ENCODE results near the gene HES7. TPM values are rescaled to one million over a fixed set of nuclear protein-coding genes. Genes with fewer than 3 reads are reported as not detected.

Gene HES7
- total RNA-seq, 1 donor from 2014 or later, result 1.3 TPM

DNA sequence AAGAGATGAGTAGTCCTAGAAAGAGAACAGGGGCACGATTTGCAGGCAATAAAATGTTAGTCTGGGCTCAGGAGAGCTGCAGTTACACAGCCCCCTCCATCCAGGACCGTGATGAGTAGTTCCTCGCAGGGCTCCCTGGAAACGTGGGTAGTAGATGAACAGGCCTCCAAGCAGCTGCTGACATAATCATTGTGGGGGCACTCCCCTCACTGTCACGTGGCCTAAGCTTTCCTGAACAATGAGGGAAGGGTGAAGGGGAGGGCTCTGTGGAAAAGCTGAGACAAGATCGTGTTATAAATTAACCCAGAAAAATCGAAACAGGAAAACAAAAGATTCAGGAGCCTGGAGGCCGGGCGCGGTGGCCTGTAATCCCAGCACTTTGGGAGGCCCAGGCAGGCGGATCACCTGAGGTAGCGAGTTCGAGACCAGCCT is 29.6 kb upstream of the HES7 start:
- TF ChIP-seq, protein P1, sequence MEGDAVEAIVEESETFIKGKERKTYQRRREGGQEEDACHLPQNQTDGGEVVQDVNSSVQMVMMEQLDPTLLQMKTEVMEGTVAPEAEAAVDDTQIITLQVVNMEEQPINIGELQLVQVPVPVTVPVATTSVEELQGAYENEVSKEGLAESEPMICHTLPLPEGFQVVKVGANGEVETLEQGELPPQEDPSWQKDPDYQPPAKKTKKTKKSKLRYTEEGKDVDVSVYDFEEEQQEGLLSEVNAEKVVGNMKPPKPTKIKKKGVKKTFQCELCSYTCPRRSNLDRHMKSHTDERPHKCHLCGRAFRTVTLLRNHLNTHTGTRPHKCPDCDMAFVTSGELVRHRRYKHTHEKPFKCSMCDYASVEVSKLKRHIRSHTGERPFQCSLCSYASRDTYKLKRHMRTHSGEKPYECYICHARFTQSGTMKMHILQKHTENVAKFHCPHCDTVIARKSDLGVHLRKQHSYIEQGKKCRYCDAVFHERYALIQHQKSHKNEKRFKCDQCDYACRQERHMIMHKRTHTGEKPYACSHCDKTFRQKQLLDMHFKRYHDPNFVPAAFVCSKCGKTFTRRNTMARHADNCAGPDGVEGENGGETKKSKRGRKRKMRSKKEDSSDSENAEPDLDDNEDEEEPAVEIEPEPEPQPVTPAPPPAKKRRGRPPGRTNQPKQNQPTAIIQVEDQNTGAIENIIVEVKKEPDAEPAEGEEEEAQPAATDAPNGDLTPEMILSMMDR (IDR thresholded peaks at IDR 0.05; ENCODE audit: insufficient read depth, low read length, severe bottlenecking), result no peak
- H3K4me3 ChIP-seq (ENCODE audit: low read depth, low read length), result peak overlapping the region; percentile 88
- FAIRE-seq (peak; percentile 32), DNase-seq (ENCODE audit: low read depth) (peak; percentile 96)
- no peaks in the 10 kb centered on the region for H3K27me3 ChIP-seq (ENCODE audit: control insufficient read depth, insufficient read depth, low read length)
- H3K36me3 ChIP-seq (ENCODE audit: control insufficient read depth, insufficient read depth, low read length), result peaks cover 37% of the 10 kb centered on the region

DNA sequence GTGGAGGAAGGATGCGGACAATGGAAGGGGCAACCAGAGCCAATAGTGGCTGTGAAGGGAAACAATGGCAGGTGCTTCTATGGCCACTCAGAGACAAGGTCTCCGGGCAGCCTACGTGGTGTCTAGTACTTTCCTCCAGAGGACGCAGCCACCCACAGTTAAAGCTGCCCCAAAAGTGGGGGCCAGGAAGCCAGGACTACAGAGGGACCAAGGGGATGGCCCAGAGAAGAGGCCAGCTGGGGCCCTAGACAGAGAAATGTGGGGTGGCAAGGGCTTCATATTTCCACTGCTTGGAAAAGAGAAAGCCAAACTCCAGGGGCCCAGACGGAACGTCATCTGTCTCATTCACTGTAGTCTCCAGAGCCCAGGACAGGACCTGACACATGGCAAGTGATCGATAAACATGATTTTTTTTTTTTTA is 29.1 kb upstream of the HES7 start:
- H3K4me3 ChIP-seq (ENCODE audit: low read depth, low read length), result peak overlapping the region; percentile 83
- peaks cover 42% of the 10 kb centered on the region for H3K36me3 ChIP-seq (ENCODE audit: control insufficient read depth, insufficient read depth, low read length)
- DNase-seq (ENCODE audit: low read depth), result no peak
- no peak for FAIRE-seq
- TF ChIP-seq, protein P1 (IDR thresholded peaks at IDR 0.05; ENCODE audit: insufficient read depth, low read length, severe bottlenecking), result no peak
- no peaks in the 10 kb centered on the region for H3K27me3 ChIP-seq (ENCODE audit: control insufficient read depth, insufficient read depth, low read length)

DNA sequence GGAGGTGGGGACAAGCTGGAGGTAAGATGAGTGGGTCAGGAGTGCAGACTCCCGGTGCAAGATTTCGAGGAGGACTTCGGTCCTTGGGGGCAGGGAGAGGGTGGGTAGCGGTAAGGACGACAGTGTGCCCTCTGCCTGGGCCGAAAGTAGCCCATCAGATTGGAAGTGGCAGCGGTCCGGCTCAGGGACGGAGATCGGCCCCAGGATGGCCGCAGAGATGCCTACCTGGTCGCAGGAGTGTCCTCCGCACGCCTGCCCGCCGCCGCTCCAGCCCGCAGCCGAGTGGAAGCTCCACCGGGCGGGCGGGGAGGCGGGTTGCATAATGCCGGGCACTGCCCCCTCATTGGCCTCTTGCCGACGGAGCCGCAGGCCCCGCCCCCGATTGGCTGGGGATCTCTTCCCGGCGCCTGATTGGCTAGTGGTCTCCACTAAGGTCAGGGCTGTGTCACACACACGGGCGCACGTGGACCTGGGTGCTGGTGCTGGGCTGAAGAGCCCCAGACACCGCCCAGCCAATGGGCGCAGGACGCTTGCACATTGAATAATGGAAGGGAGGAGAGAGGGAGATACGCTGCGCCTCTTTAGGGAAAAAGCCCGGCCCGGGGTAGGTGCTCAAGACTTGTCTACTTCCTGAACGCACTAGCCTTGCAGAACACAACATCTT is 28.3 kb upstream of the HES7 start, which contains the start of gene PER1:
Gene PER1, minus strand, starts transcription at position 293 of the 664 bp plus-strand sequence. CDS start 1,698 bp downstream, outside the sequence.
- TF ChIP-seq, protein P1 (IDR thresholded peaks at IDR 0.05; ENCODE audit: insufficient read depth, low read length, severe bottlenecking), result no peak
- FAIRE-seq (peak; percentile 18), DNase-seq (ENCODE audit: low read depth) (peak; percentile 92)
- Histone ChIP-seq H3K4me3 (ENCODE audit: low read depth, low read length) (peak within 1 kb of the TSS; percentile 83), H3K36me3 (ENCODE audit: control insufficient read depth, insufficient read depth, low read length) (peaks cover 49% of the 10 kb centered on the region), H3K27me3 (ENCODE audit: control insufficient read depth, insufficient read depth, low read length) (no peaks in the 10 kb centered on the region)

- Histone ChIP-seq H3K27me3 (ENCODE audit: control insufficient read depth, insufficient read depth, low read length) (no peaks in the 10 kb centered on the region), H3K4me3 (ENCODE audit: low read depth, low read length) (peak overlapping the region; percentile 83), H3K36me3 (ENCODE audit: control insufficient read depth, insufficient read depth, low read length) (peaks cover 55% of the 10 kb centered on the region)
- TF ChIP-seq, protein P1 (IDR thresholded peaks at IDR 0.05; ENCODE audit: insufficient read depth, low read length, severe bottlenecking), result no peak
- FAIRE-seq (no peak), DNase-seq (ENCODE audit: low read depth) (peak; percentile 29)
Measured at GRCh38 chr17:8151641-8152111, 27.8 kb upstream of the HES7 start.

- TF ChIP-seq, protein P1 (IDR thresholded peaks at IDR 0.05; ENCODE audit: insufficient read depth, low read length, severe bottlenecking), result no peak
- peak; percentile 54 for DNase-seq (ENCODE audit: low read depth)
- H3K36me3 ChIP-seq (ENCODE audit: control insufficient read depth, insufficient read depth, low read length), result peaks cover 60% of the 10 kb centered on the region
Measured at GRCh38 chr17:8151120-8151640, 27.3 kb upstream of the HES7 start.

More at GRCh38 chr17:8151120-8151640, 27.3 kb upstream of the HES7 start:
- Histone ChIP-seq H3K27me3 (ENCODE audit: control insufficient read depth, insufficient read depth, low read length) (no peaks in the 10 kb centered on the region), H3K4me3 (ENCODE audit: low read depth, low read length) (peak overlapping the region; percentile 83)
- FAIRE-seq, result no peak
